Measurements from ENCODE around the gene SLC38A2. TPM values are rescaled to one million over a fixed set of nuclear protein-coding genes. Genes with fewer than 3 reads are reported as not detected.

The SLC38A2 gene
- total RNA-seq, 1 experiment from 2014 or later = 453 TPM

DNA sequence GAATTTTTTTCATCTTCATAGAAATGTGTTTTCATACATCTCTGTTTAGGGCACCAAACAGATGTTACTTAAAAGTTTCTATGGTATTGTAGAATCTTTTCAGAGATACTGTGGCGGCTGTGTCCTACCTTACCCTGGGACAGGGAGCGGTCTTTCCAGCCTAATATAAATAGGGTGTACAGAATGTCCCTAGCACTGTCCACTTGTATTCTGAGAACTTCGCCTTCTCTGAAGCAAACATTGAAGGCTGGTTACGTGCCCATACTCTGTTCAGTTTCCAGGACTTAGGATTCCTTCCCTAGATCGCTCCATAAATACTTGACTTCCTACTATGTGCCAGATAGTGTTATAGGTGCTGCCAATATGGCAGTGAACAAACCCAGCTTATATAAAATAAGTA is 24.3 kb upstream of the SLC38A2 start:
- no peaks in the 10 kb centered on the region for H3K27me3 ChIP-seq (ENCODE audit: insufficient read depth, low read length)
- H3K36me3 Mint-ChIP-seq (ENCODE audit: insufficient read depth in 1 of 3, low read depth in 3 of 3) = peaks cover 64 to 92% (median 75%) of the 10 kb centered on the region in 3 experiments
- no peak for DNase-seq
- no peak overlapping the region for H2BK12ac ChIP-seq (ENCODE audit: insufficient read length, low read depth, low read length)
- no peak overlapping the region for H3K4me3 Mint-ChIP-seq
- H3T11ph ChIP-seq (ENCODE audit: low read length) = no peak overlapping the region
- H3K79me2 ChIP-seq (ENCODE audit: insufficient read depth, low read length) = no peaks in the 10 kb centered on the region
- H4K5ac ChIP-seq (ENCODE audit: insufficient read length, low read depth, low read length) = no peak overlapping the region
- H3K9me3 Mint-ChIP-seq = peaks cover 42 to 49% of the 10 kb centered on the region in 2 experiments
- no peak overlapping the region for H2BK5ac ChIP-seq (ENCODE audit: insufficient read length, low read length)
- H3K18ac ChIP-seq (ENCODE audit: insufficient read length, low read depth, low read length) = no peak overlapping the region
- H4K91ac ChIP-seq (ENCODE audit: insufficient read length, low read depth, low read length) = no peak overlapping the region
- H2BK20ac ChIP-seq (ENCODE audit: low read depth, low read length, poor library complexity, severe bottlenecking) = no peak overlapping the region
- no peak overlapping the region for H3K56ac ChIP-seq (ENCODE audit: insufficient read length, low read depth, low read length)
- no peak overlapping the region for H3K4me2 ChIP-seq (ENCODE audit: insufficient read depth, insufficient read length, low read length)
- H3K27me3 Mint-ChIP-seq (ENCODE audit: low read depth) = peaks cover 3% of the 10 kb centered on the region; the same call in 1 of the 2 replicates
- H3K79me1 ChIP-seq (ENCODE audit: insufficient read depth, low read depth, low read length, poor library complexity, severe bottlenecking) = no peaks in the 10 kb centered on the region
- H2AK5ac ChIP-seq (ENCODE audit: insufficient read length, low read length) = no peak overlapping the region
- H3K4me1 Mint-ChIP-seq = peaks cover 19 to 26% of the 10 kb centered on the region in 2 experiments
- H4K20me1 ChIP-seq (ENCODE audit: control insufficient read depth, insufficient read depth, insufficient read length) = no peaks in the 10 kb centered on the region
- no peak overlapping the region for H4K8ac ChIP-seq (replicated peaks; ENCODE audit: insufficient read length, low read depth, low read length)
- no peak overlapping the region for H3K4ac ChIP-seq (ENCODE audit: low read depth, low read length)
- H3K4me1 ChIP-seq (ENCODE audit: insufficient read depth, low read length) = peaks cover 3% of the 10 kb centered on the region
- H2AFZ ChIP-seq (ENCODE audit: low read length) = no peak overlapping the region
- no peaks in the 10 kb centered on the region for H3K9me3 ChIP-seq (ENCODE audit: control insufficient read depth, low read depth, low read length)
- no peaks in the 10 kb centered on the region for H3K23me2 ChIP-seq (ENCODE audit: insufficient read length, low read depth, low read length, poor library complexity, severe bottlenecking)
- no peak overlapping the region for H3K9ac ChIP-seq (ENCODE audit: extremely low read depth, insufficient read length, low read length)
- H3K27ac ChIP-seq (ENCODE audit: insufficient read length, low read depth, low read length) = no peak overlapping the region
- no CpG with 5 or more reads among the region's 5 CpGs for WGBS (ENCODE audit: extremely low coverage, insufficient read length, low lambda C conversion rate)
- no peak overlapping the region for H3K23ac ChIP-seq (ENCODE audit: insufficient read length, low read depth, low read length)
- no peak overlapping the region; a peak in 1 of 7 replicates for H3K27ac Mint-ChIP-seq
- no peak overlapping the region for H2BK120ac ChIP-seq (ENCODE audit: low read depth, low read length, poor library complexity, severe bottlenecking)
- H3K14ac ChIP-seq (ENCODE audit: insufficient read depth, low read length) = no peak overlapping the region
- H2BK15ac ChIP-seq (ENCODE audit: low read depth, low read length) = no peak overlapping the region
- no peak for TF ChIP-seq CTCF (conservative IDR thresholded peaks at IDR 0.05)
